Inflammatory macrophage (primary cell): ENCODE measurements around the gene ZNF775.

ENCODE experiments used
- DNase-seq, 2 donors: peaks; one replicate each; pipeline ENCODE4 v3.0.0-alpha.2; 2020 to 2022

Gene ZNF775

DNA sequence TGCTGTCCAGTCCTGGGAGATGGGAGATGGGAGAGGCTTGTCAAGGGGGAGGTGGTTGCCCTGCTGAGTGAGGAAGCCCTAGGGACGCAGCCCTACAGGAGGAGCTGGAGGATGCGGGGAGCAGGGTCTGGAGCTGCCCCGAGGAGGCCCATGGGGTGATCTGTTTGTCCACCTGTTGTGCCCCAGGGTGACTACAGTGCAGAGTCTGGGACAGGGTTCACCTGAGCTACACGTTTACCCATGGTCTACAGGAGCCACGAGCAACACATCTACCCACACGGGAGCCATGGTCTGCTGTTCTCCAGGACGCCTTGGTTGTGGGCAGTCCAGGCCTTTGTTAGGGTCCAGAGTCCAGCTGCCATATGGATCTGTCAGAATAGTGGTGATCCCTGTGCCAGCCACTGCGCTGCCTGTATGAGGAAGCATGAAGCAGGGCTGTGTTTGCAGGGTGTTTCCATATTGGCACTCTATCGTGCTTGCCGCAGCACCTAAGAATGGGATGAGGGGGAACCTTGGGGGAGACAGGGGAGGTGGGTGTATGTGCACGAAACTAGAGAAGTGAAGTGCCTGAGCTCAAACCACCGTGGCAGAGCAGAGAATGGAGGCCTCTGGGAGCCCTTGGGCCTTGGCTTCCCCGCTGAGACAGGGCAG lies 23.7 kb downstream of the ZNF775 start:
- no peak for DNase-seq

DNA sequence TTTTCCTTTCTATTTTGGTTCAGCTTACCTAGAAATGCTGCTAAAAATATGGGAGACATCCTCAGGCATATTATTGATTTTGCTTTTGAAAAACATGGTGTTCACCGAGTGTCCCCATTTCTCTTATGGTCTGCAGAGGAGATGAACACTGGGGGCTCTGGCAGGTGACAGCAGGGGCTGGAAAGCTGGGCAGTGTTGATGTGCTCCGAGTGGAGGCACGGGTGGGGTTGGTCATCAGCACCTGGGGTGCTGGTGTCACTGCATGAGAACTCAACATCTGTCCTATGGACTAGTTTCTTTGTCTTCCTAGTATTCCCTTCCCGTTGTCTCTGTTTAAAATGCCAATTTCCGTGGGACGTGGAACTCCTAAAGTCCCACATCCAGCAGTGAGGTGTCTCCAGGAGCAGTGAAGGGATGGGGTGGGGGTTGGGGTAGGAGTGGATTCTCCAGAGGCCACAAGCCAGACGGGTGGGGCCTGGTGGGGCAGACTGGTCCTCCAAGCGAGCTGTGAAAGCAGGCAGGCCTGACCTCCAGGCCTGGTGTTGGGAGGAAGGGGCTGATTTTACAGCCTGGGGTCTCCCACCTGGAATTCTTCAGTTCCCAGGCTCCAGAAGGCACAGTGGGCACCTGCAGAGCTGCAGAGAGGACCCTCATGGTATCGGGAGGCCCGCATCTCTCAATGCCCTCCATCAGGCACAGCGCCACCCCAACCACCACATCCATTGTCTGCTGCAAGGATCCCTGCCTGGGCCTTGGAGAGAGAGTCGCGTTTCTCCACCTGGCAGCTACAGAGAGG lies 24.4 kb downstream of the ZNF775 start:
- DNase-seq = no peak

DNA sequence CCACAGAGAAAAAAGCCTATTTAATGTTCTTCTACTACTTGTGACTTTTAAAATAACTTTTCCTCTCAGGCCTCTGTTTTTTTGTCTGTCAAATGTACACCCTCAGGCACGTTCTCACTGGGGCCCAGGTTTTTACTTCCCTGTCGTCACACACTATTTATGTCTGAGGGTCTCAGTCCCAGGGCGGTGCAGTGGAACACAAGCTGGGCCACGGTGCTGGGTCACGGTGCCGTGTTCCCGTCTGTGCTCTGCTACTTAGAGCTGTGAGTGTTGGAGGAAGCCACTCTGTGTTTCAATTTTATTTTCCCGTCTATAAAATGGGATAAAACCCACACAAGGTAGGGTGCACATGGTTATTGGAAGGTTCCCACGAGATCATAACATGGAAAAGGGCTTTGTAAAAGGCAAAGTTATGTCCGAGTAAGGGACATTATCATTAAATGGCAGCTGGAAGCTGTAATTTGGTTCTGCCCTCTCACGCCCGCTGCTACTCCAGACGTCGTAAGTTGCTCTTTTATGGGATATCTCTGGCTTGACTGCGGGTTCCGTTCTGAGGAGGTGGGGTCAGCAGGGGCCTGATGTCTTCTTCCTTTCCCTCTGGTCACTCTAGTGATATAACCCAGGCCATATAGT lies 25.2 kb downstream of the ZNF775 start:
- no peak for DNase-seq

DNA sequence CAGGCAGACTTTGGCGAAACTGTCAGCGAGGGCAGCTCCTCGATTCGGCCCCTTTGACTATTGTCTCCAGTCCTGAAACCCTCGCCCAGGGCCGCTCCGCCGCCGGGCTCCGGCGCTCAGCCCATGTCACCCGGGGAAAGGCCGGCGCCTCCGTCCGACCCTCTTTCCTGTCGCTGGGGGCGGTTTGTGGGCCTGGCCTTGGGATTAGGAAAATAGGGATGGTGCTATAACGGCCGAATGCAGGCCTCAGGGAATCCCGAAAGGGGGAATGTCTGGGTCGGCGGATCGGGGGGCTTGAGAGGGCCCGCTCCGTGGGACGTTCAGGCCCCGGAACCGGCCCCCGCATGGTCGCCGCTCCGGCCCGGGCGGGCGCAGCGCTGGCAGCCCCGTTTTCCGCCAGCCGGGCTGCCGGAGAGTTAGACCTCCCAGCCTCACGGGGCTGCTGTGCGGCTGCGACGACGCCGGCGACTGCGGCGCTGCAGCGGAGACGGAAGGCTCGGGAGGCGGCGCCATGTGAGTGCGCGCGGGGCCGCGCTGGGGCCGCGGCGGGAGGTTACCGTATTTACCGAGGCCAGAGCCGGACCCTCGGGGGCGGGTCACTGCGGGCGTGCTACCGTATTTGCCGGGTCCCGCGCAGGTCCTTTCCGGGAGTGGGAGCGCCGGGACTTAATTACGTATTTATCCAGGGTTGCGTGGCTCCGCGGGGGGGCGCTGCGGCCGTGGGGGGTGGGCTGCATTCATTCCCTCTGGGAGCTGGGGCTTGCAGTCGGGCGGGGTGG lies 25.9 kb downstream of the ZNF775 start:
- peak; percentile 84 to 90 for DNase-seq

DNA sequence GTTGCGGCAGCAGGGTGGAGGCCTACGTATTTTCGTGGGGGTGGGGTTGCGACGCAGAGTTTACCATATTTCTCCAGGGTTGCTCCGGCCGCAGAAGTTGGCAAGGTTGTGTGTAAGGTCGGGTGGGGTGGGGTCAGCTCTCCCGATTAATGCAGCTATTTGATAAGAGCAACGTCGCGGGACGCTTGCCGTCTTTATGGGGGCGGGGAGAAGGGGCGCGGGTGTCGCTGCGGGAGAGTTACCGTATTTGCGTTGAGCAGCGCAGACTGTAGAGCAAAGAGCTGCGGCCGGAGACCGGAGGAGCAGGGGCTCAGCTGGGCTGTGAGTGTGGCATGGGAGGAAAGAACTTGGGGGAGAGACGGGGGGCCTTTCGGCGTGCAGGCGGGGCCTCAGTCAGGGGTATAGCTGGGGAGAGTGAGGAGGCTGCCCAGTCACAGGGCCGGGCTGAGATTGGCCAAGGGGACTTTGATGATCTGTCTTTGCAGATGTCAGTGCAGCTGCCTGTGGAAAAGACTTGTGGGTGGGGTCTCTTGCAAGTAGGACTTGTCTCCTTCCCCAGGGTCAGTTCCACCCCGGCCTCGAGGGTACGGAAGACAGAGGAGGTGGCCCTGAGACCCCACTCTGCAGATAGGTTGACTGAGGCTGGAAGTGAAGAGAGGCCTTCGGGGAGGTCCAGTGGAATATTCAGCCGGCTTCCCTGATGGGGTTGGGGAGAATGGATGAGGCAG lies 26.6 kb downstream of the ZNF775 start:
- peak; percentile 9 to 51 for DNase-seq

DNA sequence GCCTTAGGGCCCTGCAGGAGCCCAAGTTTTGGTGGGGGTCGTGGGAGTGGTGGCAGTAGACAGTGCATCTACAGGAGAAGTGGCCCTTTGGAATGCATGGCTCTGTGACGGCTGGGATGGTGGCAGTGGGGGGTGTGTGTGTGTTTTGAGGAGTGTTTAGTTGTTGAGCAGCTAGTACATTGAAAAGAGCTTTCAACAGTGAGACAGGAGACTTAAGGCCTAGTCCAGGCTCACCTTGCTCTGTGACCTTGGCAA lies 27.1 kb downstream of the ZNF775 start:
- no peak for DNase-seq

DNA sequence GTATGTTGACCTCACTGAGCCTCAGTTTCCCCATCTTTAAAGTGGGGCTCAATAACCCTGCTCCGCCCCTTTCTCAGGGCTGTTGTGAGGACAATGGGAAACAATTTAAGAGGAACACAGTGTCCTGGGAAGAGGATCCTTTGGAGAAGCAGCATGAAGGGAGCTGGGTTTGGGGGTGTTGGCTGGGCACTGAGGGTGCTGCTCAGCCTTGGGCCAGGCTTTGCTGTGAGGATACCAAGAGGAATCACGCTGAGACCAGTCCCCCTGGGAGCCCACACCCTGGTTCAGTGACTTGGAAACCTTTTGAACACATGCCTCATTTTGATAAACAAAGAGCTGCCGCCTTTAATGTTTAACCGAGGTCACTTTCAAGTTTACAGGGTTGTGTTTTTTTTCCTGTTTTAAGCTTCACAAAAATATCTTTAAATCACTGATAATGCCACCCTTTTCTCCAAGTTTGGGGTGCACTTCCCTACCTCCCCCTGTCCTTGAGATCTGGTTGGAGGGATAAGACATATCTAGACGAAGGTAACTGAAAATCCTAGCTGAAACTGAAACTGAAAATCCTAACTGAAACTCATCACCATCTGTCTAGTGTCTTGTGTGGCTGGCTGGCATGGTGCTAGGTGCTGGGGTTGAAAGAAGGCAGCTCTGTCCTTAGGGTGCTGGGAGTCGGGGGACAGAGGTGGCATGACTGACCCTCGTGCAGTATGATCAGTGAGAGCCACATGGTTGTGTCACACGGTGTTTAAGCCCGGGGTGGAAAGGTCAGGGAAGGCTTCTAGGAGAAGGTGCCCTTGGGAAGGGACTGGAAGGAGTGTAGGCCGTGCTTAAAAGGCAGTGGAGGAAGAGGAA lies 27.7 kb downstream of the ZNF775 start:
- peak in 1 of 2 donors; percentile 31 for DNase-seq

DNA sequence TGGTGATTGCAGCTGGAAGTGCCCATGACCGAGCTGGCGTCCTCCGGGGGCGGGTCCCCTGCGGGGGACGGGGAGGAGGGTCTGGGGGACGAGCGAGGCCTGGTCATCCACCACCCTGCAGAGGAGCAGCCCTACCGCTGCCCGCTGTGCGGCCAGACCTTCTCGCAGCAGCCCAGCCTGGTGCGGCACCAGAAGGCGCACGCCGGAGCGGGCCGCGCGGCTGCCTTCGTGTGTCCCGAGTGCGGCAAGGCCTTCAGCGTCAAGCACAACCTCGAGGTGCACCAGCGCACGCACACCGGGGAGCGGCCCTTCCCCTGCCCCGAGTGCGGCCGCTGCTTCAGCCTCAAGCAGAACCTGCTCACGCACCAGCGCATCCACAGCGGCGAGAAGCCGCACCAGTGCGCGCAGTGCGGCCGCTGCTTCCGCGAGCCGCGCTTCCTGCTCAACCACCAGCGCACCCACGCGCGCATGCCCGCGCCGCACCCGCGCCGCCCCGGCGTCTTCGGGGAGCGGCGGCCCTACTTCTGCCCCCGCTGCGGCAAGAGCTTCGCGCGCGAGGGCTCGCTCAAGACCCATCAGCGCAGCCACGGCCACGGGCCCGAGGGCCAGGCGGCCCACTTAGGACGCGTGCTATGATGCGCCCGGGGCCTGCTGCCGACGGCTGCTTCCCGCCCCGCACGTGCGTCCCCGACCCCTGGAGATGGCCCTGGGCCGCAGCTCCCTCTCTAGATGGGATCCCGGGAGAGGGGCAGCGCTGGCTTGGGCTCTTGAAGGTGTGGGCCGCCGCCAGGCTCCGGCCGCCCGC lies 28.7 kb downstream of the ZNF775 start:
- DNase-seq = no peak

DNA sequence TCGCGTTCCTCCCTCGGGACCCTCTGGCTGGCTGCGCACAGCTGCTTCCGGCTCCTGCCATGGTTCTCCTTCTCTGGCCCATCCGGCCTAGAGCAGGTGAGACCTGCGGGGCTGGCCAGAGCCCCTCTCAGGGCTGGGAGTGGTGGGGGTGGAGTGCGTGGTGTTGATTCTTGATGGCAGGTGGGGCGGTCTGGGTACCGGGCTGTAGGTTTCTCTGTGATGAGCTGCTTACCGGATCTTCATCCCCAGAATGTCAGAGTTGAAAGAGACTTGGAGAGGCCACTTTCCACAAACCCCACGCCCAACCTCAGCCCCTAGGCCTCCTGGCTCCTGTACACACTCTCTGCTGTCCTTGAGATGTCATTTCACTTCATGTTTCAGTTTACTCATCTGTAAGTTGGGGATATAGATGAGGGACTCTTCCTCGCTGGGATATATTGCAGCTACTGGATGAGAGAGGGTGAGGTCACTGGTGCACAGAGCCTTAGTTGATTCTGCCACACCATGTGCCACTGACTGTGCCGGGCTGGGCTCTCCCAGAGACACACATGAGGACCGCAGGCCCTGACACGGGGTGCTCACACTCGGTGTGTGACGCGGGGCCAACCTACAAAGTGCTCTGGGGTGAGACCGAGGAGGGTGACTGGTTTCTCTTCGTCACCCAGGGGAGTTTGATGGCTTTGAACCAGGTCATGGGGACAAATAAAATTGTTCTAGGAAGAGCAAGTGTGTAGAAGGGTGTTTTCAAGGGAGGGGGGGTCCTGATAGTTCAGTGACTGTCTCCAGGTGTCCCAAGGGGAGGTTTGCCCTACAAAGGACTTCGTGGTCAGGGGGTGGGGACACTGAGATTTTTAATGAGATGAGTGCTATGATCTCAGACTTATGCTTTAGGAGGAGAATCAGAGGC lies 29.5 kb downstream of the ZNF775 start:
- DNase-seq = no peak

DNA sequence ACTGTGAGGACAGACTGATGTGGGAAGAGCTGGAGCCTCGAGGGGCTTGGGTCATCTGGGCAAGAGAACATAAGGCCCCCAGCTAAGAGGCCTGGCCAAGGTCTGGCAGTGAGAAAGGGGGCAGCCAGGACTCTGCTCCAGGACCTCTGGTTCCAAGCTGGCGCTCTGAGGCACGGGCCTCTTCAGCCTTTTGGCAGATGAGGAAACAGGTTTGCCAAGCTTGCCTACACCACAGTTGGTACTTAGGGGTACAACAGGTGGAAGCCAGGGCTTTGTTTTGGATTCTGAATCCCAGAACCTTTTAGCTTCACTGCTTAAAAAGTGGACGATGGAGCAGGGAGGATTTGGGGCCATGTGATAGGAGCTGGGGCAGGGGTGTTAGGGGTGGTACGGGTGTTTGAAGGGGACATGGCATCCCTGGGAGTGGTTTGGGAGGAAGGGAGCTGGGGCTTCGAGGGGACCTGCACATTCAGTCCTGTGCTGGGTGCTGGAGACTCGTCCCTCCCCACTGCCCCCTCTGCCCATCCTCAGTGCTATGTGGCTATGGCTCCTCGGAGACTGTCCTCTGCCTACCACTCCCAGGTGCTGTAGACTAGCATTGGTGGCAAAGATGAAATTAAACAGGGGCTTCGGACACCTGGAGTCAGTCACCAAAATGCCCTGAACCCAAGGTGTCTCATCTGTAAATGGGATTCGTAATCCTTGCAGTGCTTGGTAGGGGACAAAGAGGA lies 30.3 kb downstream of the ZNF775 start:
- no peak for DNase-seq

DNA sequence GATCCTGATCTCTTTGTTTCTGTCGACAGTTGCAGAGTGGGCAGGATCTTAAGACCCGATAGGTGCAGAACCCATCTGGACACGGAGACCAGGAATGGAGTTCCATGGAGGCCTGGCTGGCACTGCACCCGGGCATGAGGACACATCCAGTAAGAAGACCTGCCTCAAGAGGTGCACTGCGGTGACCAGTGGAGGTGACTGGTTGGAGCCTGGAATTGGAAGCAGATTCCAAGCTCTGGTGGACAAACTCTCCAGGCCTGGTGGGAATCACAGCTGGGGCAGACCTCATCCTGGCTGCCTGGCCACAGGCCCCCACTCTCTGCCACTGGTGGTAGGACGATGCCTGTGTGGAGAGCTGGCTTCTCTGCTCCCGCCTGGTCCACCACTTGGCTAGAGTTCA lies 31.0 kb downstream of the ZNF775 start:
- no peak for DNase-seq

DNA sequence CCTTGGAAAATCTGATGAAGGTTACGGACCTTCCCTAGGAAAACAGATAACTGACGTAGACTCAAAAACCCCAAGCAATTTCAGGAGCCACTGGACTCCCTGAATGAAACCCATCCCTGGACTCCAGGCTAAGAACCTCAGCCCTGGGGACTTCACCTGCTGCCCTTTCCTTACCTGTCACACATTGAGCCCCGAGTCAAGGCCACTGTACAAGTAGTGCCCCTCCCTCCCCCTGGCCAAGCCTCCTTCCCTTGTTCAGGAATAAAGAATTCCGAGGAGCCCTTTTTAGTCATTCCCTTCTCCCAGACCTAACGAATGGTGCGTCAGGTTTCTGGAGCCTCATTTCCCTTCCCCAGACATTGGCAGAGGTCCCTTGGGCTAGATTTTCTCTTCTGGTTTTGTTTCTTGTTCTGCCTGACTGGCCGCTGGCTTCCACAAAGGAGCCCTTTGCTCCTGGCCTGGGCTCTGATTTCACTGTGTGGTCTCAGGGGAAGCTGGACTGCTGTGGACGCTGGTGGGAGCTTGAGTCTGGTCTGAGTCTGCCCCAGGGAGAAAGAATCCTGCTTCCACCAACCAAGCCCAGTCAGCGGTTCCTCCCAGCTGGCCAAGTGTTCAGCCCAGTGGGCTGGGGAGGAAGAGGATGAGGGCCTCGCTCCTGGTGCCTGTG lies 31.7 kb downstream of the ZNF775 start:
- no peak for DNase-seq

DNA sequence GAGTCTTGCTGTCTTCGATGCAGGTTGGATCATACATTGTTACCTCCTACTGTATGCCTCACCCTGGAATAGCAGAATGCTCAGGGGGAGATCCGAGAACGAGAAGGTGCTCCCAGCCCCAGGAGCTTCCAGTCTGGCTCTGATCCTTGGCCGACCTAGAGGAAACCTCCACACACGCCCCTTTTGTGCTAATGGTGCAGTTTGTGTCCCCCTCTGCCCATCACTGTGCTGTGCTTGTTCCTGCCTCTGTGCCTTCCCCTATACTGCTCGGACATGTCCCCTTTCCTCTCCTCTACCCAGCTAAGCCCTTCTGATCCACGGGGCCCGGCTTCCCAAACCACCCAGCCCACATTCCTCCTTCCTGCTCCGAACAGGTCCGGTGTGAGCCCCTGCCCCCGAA lies 32.5 kb downstream of the ZNF775 start:
- DNase-seq = no peak

DNA sequence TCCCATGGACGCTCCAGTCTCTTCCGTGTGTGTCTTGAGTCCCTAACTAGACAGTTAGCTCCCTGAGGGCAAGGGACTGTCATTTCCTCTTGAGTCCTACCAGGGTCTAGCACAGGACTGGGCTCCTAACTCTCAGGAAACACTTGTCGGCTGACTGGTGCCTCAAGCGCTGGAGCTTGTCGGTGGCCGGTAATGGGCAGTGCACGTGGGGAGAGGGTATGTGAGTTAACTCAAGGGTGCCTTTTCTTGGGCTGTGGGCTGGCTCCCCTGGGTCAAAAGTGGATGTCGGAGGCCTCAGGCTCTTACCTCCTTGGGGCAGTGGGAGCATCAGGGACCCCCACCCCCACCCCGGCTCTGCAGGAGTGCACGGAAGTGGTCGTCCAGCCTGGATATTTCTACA lies 32.9 kb downstream of the ZNF775 start:
- DNase-seq = no peak

DNA sequence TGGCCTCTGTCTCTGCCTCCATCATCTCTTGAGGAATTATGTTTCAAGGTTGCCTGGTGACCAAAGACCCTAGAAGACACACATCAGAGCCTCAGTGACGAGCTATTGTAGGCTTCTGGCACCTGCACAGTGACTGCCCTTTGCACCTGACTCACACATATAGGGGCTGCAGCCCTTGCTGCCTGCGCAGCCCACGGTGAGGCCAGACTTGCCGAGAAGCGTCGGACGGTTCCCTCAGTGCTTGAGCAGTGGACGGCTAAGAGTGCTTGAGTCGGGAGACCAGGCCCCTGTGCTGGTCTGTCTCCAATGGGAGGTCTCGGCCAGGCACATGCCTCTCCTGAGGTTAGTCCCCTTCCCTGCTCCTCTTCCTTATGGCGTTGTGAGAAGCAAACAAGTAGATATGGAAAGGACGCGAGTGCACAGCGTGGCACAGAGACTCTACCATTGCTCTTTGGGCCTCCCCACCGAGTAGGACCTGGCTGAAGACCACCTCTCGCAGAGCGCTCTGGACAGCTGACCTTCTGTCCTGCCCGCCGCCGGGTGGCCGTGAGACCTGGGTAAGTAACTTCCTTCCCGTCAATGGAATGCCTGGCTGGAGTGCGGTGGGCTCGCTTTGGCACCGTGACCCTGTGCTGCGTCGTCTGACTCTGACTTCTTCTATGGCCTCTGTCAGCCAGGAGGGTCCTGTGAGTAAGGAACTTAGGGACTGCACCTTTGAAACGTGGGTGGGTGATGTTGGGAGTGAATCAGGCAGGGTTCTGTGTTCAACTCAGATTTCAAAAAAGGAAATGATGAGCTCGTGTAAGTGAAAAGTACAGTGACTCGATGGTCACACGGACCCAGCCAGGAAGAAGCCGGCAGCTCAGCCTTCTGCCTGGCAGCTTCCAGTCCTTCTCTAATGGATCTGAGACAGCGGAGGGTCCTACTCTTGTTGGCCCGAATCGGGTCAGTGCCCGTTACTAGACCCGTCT lies 33.7 kb downstream of the ZNF775 start:
- DNase-seq = peak in 1 of 2 donors; percentile 59

DNA sequence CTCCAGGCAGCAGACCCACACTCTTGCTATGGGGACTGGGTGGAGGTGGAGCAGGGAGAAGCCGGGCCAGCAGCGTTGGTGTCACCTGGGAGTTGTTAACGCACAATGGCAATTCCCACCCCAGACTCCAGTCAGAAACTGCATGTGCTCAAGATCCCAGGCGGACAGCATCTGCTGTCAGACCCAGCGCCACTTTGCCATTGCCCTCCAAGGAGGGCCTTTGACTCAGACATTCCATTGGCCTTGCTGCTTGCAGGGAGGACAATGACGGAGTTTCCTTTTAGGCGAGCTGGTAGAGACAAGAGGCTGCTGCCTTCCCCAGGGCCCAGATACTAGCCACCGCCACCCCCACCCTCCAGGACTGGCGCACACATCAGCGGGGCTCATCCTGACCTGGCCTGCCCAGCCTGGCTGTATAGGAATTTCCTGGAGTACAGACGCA lies 34.5 kb downstream of the ZNF775 start:
- no peak for DNase-seq
